Midbrain (tissue), 1 donor: ENCODE results near the gene C11orf91.

Experiments
- DNase-seq: peaks from one replicate; lab custom pipeline; 2025; lab: John Stamatoyannopoulos, UW

The C11orf91 gene

GRCh38 chr11:33649944-33650343, 50.7 kb downstream of the C11orf91 start:
- DNase-seq = no peak
